22Rv1 (cell line): ENCODE results near the gene SEC23IP.

ENCODE experiments used
- CTCF ChIP-seq: fragments of 450-650 bp; IDR thresholded peaks from 2 replicates; pipeline ENCODE4 v1.5.1; 2017; ENCODE audit warnings: mild to moderate bottlenecking
- ZFX ChIP-seq: fragments of 450-650 bp; IDR thresholded peaks from 2 replicates; pipeline ENCODE4 v1.6.1; 2017; ENCODE audit warnings: antibody characterized with exemption, borderline replicate concordance

DNA sequence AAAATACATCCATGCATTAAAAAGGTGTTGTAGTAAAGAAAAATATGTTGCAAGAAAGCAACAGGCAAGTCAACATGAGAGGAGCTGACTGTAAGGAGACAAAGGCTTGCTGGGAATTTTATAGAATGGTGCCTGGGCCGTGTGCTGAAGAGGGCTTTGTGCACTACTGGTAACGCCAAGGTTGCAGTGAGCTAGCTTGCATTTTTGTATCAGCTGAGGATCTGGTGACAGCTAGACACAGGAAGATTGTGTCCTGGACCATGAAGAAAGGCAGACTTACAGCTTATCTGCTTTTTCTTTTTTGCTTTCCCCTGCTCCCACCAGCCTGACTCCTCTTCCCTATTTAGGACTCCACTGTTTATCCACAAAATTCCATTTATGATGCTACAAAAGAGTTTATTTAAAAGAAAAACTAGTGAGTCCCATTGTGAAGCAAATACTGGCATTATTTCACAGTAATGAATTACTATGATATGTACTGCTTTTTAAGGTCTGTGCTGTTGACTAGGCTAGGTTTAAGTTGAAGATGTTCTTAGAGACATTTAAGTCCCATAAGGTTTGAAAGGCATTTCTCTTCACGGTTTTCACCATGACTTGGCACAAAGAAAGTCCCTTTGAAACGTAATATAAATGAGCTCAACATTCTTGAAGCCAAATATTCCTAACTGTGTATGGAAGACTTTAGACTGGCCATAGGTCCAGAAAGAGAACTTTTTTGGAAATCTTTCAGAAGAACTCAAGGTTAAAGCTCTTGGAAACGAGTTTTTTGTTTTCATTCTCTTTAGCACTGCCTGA is 88.6 kb downstream of the SEC23IP start:
- no peak for TF ChIP-seq CTCF
- TF ChIP-seq ZFX, result no peak
